Naive thymus-derived CD8-positive, alpha-beta T cell (primary cell): ENCODE measurements around the gene FDXR. TPM values are rescaled to one million over a fixed set of nuclear protein-coding genes. Genes with fewer than 3 reads are reported as not detected.
"Not testable (repeated sequence)": the region's sequence is repeated elsewhere in the genome, so short reads cannot be mapped to it uniquely, and the experiment has no call there.

Experiments
- ATAC-seq, 2 donors: fragments of 150-1000 bp; cut with Tn5 transposase in 1 of 2; sonication (Bioruptor Pico), chemical (Tn5 transposase) in 1 of 2; 1 replicate in 1 of 2; 2 replicates in 1 of 2; pipeline ENCODE4 v1.10.0; 2021; ENCODE audit warnings: mild to moderate bottlenecking in 2 of 2, moderate library complexity in 2 of 2
- POLR2A ChIA-PET: fragments of 350-600 bp; sonication (Branson Sonifier 250); formaldehyde crosslinking; loops from one replicate; lab custom pipeline; 2021; ENCODE audit warnings: antibody characterized with exemption; lab: Charles Lee
- DNase-seq, 10 donors: peaks; one replicate each; pipeline versions ENCODE4 v3.0.0 to v3.0.0-alpha.2; 2020 to 2022
- H3K27ac Mint-ChIP-seq, 10 donors: one replicate each; pipeline ENCODE4 v1.8.0; 2020 to 2022; ENCODE audit warnings: mild to moderate bottlenecking in 10 of 10, mixed read lengths in 10 of 10, moderate library complexity in 4 of 10, inconsistent platforms in 1 of 10
- H3K27me3 Mint-ChIP-seq, 5 donors: one replicate each; pipeline ENCODE4 v1.8.0; 2021 to 2022; ENCODE audit warnings: mixed read lengths in 5 of 5
- H3K36me3 Mint-ChIP-seq, 3 donors: one replicate each; pipeline ENCODE4 v1.8.0; 2020 to 2022; ENCODE audit warnings: mixed read lengths in 3 of 3, mild to moderate bottlenecking in 2 of 3, inconsistent platforms in 1 of 3
- H3K4me1 Mint-ChIP-seq, 4 donors: one replicate each; pipeline ENCODE4 v1.8.0; 2021 to 2022; ENCODE audit warnings: mixed read lengths in 4 of 4
- H3K4me3 Mint-ChIP-seq, 10 donors: one replicate each; pipeline ENCODE4 v1.8.0; 2020 to 2022; ENCODE audit warnings: mild to moderate bottlenecking in 10 of 10, mixed read lengths in 10 of 10, moderate library complexity in 6 of 10, inconsistent platforms in 1 of 10
- H3K9me3 Mint-ChIP-seq, 9 donors: one replicate each; pipeline ENCODE4 v1.8.0; 2020 to 2022; ENCODE audit warnings: mixed read lengths in 9 of 9, mild to moderate bottlenecking in 3 of 9, inconsistent platforms in 1 of 9, moderate library complexity in 1 of 9
- polyA plus RNA-seq, 3 donors: library from polyadenylated mRNA; unstranded; fragments of 300-500 nt; fragmentation: Illumina TruSeq; gene quantifications; one replicate each; pipeline ENCODE4 v1.2.3, GENCODE V29; 2021
- total RNA-seq, 8 experiments: library from RNA in 2 of 8; stranded (reverse) in 2 of 8; gene quantifications; one replicate each; pipeline ENCODE4 v1.2.3 and lab custom pipeline; 2021 to 2026

The FDXR gene
- total and polyA plus RNA-seq, 5 experiments from 2014 or later = 3.9 to 12.7 (median 7.2) TPM

GRCh38 chr17:74911423-74911822, 38.6 kb upstream of the FDXR start:
- H3K27me3 Mint-ChIP-seq, DNase-seq, ATAC-seq, H3K9me3 Mint-ChIP-seq, POLR2A ChIA-PET, H3K4me3 Mint-ChIP-seq, H3K36me3 Mint-ChIP-seq, H3K27ac Mint-ChIP-seq, H3K4me1 Mint-ChIP-seq: not testable (repeated sequence)

- H3K4me1 Mint-ChIP-seq, ATAC-seq, H3K27me3 Mint-ChIP-seq, H3K36me3 Mint-ChIP-seq, H3K4me3 Mint-ChIP-seq, H3K9me3 Mint-ChIP-seq, H3K27ac Mint-ChIP-seq, DNase-seq, POLR2A ChIA-PET: not testable (repeated sequence)
These were observed 36.3 kb upstream of the FDXR start for GRCh38 chr17:74909097-74909496.

- H3K27ac Mint-ChIP-seq = no peak overlapping the region
- H3K27me3 Mint-ChIP-seq = peaks cover 0 to 14% (median 5%) of the 10 kb centered on the region in 5 donors
These were observed 34.2 kb upstream of the FDXR start for GRCh38 chr17:74907012-74907411.

GRCh38 chr17:74906214-74906793, 33.5 kb upstream of the FDXR start:
- not testable (repeated sequence) for H3K9me3 Mint-ChIP-seq, H3K4me1 Mint-ChIP-seq, DNase-seq, H3K27ac Mint-ChIP-seq, ATAC-seq, H3K36me3 Mint-ChIP-seq, H3K4me3 Mint-ChIP-seq
- POLR2A ChIA-PET = interaction anchor here (0.7 kb wide), 1 partner anchor 133 kb away, joined by 7 read pairs; no protein-coding TSS in a partner anchor
- peaks cover 0 to 20% (median 5%) of the 10 kb centered on the region in 5 donors for H3K27me3 Mint-ChIP-seq

More at GRCh38 chr17:74907012-74907411, 34.2 kb upstream of the FDXR start:
- H3K9me3 Mint-ChIP-seq = no peaks in the 10 kb centered on the region
- no peak for ATAC-seq
- H3K36me3 Mint-ChIP-seq = no peaks in the 10 kb centered on the region
- H3K4me3 Mint-ChIP-seq = no peak overlapping the region
- H3K4me1 Mint-ChIP-seq = peaks cover 0 to 3% (median 1%) of the 10 kb centered on the region in 4 donors
- POLR2A ChIA-PET = no interaction called here
- no peak for DNase-seq

- Mint-ChIP-seq H3K36me3 (no peaks in the 10 kb centered on the region), H3K27me3 (peaks cover 0 to 24% (median 9%) of the 10 kb centered on the region in 5 donors), H3K9me3 (no peaks in the 10 kb centered on the region), H3K4me3 (no peak overlapping the region), H3K4me1 (peaks cover 0 to 3% (median 1%) of the 10 kb centered on the region in 4 donors), H3K27ac (no peak overlapping the region)
- POLR2A ChIA-PET = no interaction called here
- ATAC-seq = no peak
- no peak for DNase-seq
These were observed 32.1 kb upstream of the FDXR start for GRCh38 chr17:74904687-74905409.

GRCh38 chr17:74903671-74904070, 30.9 kb upstream of the FDXR start:
- ATAC-seq (no peak), DNase-seq (no peak)
- Mint-ChIP-seq H3K4me3 (no peak overlapping the region), H3K27ac (no peak overlapping the region), H3K9me3 (no peaks in the 10 kb centered on the region), H3K36me3 (no peaks in the 10 kb centered on the region), H3K4me1 (peaks cover 0 to 3% (median 1%) of the 10 kb centered on the region in 4 donors), H3K27me3 (peaks cover 0 to 27% (median 12%) of the 10 kb centered on the region in 5 donors)
- POLR2A ChIA-PET = no interaction called here

- ATAC-seq (no peak), DNase-seq (no peak)
- peaks cover 0 to 27% (median 12%) of the 10 kb centered on the region in 5 donors for H3K27me3 Mint-ChIP-seq
- H3K9me3 Mint-ChIP-seq = no peaks in the 10 kb centered on the region
- H3K4me1 Mint-ChIP-seq = peaks cover 0 to 3% (median 0%) of the 10 kb centered on the region in 4 donors
- POLR2A ChIA-PET = no interaction called here
- no peaks in the 10 kb centered on the region for H3K36me3 Mint-ChIP-seq
- H3K27ac Mint-ChIP-seq = no peak overlapping the region
- no peak overlapping the region for H3K4me3 Mint-ChIP-seq
These were observed 30.2 kb upstream of the FDXR start for GRCh38 chr17:74903034-74903433.

GRCh38 chr17:74901353-74902135, 28.8 kb upstream of the FDXR start:
- Mint-ChIP-seq H3K9me3 (no peaks in the 10 kb centered on the region), H3K4me3 (no peak overlapping the region), H3K27me3 (peaks cover under 1 to 28% (median 15%) of the 10 kb centered on the region in 5 donors), H3K36me3 (no peaks in the 10 kb centered on the region), H3K4me1 (peaks cover 0 to 3% (median 0%) of the 10 kb centered on the region in 4 donors), H3K27ac (no peak overlapping the region)
- ATAC-seq (no peak), DNase-seq (no peak)
- POLR2A ChIA-PET = no interaction called here

GRCh38 chr17:74900208-74900607, 27.4 kb upstream of the FDXR start:
- no peak for ATAC-seq
- POLR2A ChIA-PET = no interaction called here
- H3K4me1 Mint-ChIP-seq = no peaks in the 10 kb centered on the region
- no peaks in the 10 kb centered on the region for H3K9me3 Mint-ChIP-seq
- peaks cover 9 to 39% (median 24%) of the 10 kb centered on the region in 5 donors for H3K27me3 Mint-ChIP-seq
- H3K27ac Mint-ChIP-seq = no peak overlapping the region
- H3K36me3 Mint-ChIP-seq = no peaks in the 10 kb centered on the region
- DNase-seq = no peak
- no peak overlapping the region for H3K4me3 Mint-ChIP-seq

- Mint-ChIP-seq H3K27me3 (peaks cover 17 to 44% (median 34%) of the 10 kb centered on the region in 5 donors), H3K4me1 (peaks cover 2 to 7% (median 3%) of the 10 kb centered on the region in 4 donors), H3K27ac (no peak overlapping the region), H3K36me3 (no peaks in the 10 kb centered on the region), H3K4me3 (no peak overlapping the region), H3K9me3 (no peaks in the 10 kb centered on the region)
- ATAC-seq = no peak
- POLR2A ChIA-PET = no interaction called here
- DNase-seq = no peak
These were observed 25.7 kb upstream of the FDXR start for GRCh38 chr17:74898376-74898946.

- H3K36me3 Mint-ChIP-seq = no peaks in the 10 kb centered on the region
- H3K9me3 Mint-ChIP-seq = no peaks in the 10 kb centered on the region
- peaks cover 21 to 51% (median 36%) of the 10 kb centered on the region in 5 donors for H3K27me3 Mint-ChIP-seq
- POLR2A ChIA-PET = no interaction called here
- peaks cover 2 to 9% (median 5%) of the 10 kb centered on the region in 4 donors for H3K4me1 Mint-ChIP-seq
- no peak for DNase-seq
- no peak for ATAC-seq
- peak overlapping the region; percentile 56 to 86 (median 74) for H3K4me3 Mint-ChIP-seq
- peak overlapping the region in 2 of 10 donors; percentile 59 to 71 for H3K27ac Mint-ChIP-seq
These were observed 21.3 kb upstream of the FDXR start for GRCh38 chr17:74893936-74894671.
